AG04450 (cell line): ENCODE data around the gene HOXC12. TPM values are rescaled to one million over a fixed set of nuclear protein-coding genes. Genes with fewer than 3 reads are reported as not detected.

Experiments used
- CTCF ChIA-PET: fragments of 300-600, 350-600 bp; formaldehyde crosslinking; extraction: SDS; loops from one replicate; lab custom pipeline; 2022; ENCODE audit warnings: antibody characterized with exemption, inconsistent platforms; lab: Charles Lee
- POLR2A ChIA-PET: fragments of 350-600 bp; formaldehyde crosslinking; extraction: SDS; loops from one replicate; lab custom pipeline; 2021; ENCODE audit warnings: antibody characterized with exemption, inconsistent platforms; lab: Yijun Ruan, JAX
- DNase-seq: peaks from one replicate; pipeline ENCODE4 v3.0.0-alpha.2; 2011; ENCODE audit warnings: low read depth, low spot score
- H3K27ac ChIP-seq: one replicate; pipeline ENCODE4 v1.5.1; 2012; ENCODE audit warnings: low read depth, low read length, control low read depth
- H3K27me3 ChIP-seq: one replicate; pipeline ENCODE4 v1.6.0; 2012; ENCODE audit warnings: low read length; ENCODE audit not compliant: control insufficient read depth, insufficient read depth
- H3K4me3 ChIP-seq: 2 replicates; pipeline ENCODE4 v1.5.1; 2011; ENCODE audit warnings: mild to moderate bottlenecking, low read depth, low read length, control low read depth
- H3K9me3 ChIP-seq: 2 replicates; pipeline ENCODE4 v1.5.1; 2012; ENCODE audit warnings: low read length; ENCODE audit not compliant: control insufficient read depth, insufficient read depth
- polyA plus RNA-seq: library from polyadenylated mRNA; depleted of rRNA; stranded (reverse); fragments of >200 nt; gene quantifications from 2 replicates; pipeline ENCODE4 v1.2.3, GENCODE V29; 2011
- TF ChIP-seq, protein P1 (sequence below): IDR thresholded peaks from 2 replicates; pipeline ENCODE4 v1.5.1; 2011; ENCODE audit warnings: low read depth, low read length, control low read depth, inconsistent platforms

The HOXC12 gene
- polyA plus RNA-seq, 1 experiment: not detected

GRCh38 chr12:53931844-53932581 is 22.7 kb upstream of the HOXC12 start:
- ChIA-PET POLR2A (no interaction called here), CTCF (no interaction called here)
- Histone ChIP-seq H3K9me3 (peaks cover 2% of the 10 kb centered on the region; the same call in 1 of the 2 replicates), H3K27ac (no peak overlapping the region), H3K27me3 (peaks cover 96% of the 10 kb centered on the region), H3K4me3 (no peak overlapping the region)
- TF ChIP-seq, protein P1, sequence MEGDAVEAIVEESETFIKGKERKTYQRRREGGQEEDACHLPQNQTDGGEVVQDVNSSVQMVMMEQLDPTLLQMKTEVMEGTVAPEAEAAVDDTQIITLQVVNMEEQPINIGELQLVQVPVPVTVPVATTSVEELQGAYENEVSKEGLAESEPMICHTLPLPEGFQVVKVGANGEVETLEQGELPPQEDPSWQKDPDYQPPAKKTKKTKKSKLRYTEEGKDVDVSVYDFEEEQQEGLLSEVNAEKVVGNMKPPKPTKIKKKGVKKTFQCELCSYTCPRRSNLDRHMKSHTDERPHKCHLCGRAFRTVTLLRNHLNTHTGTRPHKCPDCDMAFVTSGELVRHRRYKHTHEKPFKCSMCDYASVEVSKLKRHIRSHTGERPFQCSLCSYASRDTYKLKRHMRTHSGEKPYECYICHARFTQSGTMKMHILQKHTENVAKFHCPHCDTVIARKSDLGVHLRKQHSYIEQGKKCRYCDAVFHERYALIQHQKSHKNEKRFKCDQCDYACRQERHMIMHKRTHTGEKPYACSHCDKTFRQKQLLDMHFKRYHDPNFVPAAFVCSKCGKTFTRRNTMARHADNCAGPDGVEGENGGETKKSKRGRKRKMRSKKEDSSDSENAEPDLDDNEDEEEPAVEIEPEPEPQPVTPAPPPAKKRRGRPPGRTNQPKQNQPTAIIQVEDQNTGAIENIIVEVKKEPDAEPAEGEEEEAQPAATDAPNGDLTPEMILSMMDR: no peak
- DNase-seq: no peak

GRCh38 chr12:53932915-53933314 is 21.8 kb upstream of the HOXC12 start:
- ChIA-PET POLR2A (no interaction called here), CTCF (no interaction called here)
- Histone ChIP-seq H3K27ac (no peak overlapping the region), H3K4me3 (no peak overlapping the region), H3K9me3 (peaks cover 1% of the 10 kb centered on the region; the same call in 1 of the 2 replicates), H3K27me3 (peaks cover 96% of the 10 kb centered on the region)
- TF ChIP-seq, protein P1: no peak
- no peak for DNase-seq

DNA sequence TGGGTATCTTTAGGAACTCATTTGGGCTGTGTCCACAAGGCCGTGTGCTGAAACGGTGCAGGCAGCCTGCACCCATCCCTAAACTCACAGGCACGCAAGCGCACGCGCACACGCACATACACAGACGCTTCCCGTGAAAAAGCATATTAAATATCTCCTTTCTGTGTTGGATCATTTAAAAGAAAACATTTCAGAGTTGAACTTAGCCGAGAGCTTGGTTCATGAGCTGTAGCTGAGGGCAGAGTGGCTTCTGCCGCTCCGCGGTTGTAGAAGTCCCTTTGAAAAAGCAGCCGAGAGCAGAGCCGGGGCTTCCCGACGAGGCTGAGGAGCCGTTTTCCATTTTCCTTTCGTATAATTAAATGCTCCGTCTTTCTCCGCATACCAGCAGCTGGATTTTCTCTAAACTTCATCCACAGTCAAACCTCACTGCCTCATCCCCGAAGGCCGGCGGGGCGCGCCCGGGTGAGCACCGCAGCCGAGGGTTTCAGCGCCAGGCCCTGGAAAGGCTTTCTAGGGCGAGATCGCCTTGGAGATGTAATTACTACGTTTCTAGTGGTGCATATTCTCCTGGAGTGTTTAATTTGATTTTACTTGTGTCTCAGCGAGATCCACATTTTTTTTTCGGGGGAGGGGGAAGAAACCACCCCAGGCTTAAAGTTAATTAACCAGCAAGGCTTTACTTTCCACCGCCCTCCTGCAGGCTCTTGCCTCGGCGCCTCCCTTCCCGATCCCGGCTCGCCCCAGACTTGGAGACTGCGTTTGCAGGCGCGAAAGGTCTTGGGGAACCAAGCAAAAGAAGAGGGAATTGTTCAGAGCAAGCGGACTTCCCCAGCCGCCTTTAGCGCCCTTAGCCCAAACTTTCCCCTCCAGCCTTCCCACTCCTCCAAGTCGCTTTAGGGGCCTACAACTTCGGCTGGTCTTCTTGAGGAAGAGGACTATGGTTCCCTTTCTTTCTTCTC is 19.0 kb upstream of the HOXC12 start:
- H3K27me3 ChIP-seq: peaks cover 95% of the 10 kb centered on the region
- no peak overlapping the region for H3K4me3 ChIP-seq
- H3K9me3 ChIP-seq: peaks cover 15% of the 10 kb centered on the region; the same call in 1 of the 2 replicates
- DNase-seq: no peak
- no peak overlapping the region for H3K27ac ChIP-seq
- TF ChIP-seq, protein P1: no peak
- POLR2A ChIA-PET: no interaction called here
- CTCF ChIA-PET: no interaction called here

DNA sequence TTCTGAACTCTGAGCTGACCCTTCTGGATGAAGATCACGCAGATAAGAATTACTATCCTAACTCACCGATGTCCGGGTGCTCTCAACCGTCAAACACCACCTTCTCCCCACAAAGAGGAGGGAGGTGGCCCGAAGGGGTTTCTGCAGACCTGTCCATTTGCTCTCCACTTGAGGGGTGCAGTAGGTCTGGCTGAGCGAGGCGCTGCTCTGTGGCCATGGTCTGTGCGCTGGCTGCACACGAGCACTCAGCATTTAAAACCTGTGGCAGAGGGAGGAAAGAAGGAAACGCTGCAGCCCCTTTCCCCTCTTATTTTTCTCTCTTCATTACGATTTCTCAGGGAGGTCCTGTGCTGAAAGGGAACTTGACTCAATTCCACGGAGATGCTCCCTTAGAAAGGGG is 17.6 kb upstream of the HOXC12 start:
- TF ChIP-seq, protein P1: no peak
- peaks cover 15% of the 10 kb centered on the region; the same call in 1 of the 2 replicates for H3K9me3 ChIP-seq
- ChIA-PET CTCF (no interaction called here), POLR2A (no interaction called here)
- no peak for DNase-seq
- H3K4me3 ChIP-seq: no peak overlapping the region
- peaks cover 96% of the 10 kb centered on the region for H3K27me3 ChIP-seq
- H3K27ac ChIP-seq: no peak overlapping the region
